NB4 (cell line): Measurements from ENCODE around the gene ENPP3.

Experiments used
- CTCF ChIP-seq: IDR thresholded peaks from one replicate; pipeline ENCODE4 v1.5.1; 2012; ENCODE audit warnings: low read depth, low read length
- MAX ChIP-seq: IDR thresholded peaks from 2 replicates; pipeline ENCODE4 v1.6.1; 2011; ENCODE audit warnings: low read depth, low read length
- MYC ChIP-seq: IDR thresholded peaks from 2 replicates; pipeline ENCODE4 v1.6.1; 2011; ENCODE audit warnings: low read depth, low read length
- POLR2A ChIP-seq: IDR thresholded peaks from 2 replicates; pipeline ENCODE4 v1.6.1; 2011; ENCODE audit warnings: mild to moderate bottlenecking; ENCODE audit not compliant: insufficient read length; ENCODE audit errors: extremely low read depth

GRCh38 chr6:131594074-131594473 is 43.0 kb upstream of the ENPP3 start:
- TF ChIP-seq POLR2A (no peak), CTCF (no peak), MAX (no peak), MYC (no peak)
